OCI-LY3 (cell line): ENCODE results near the gene AUTS2.

Source experiments
- H2AFZ ChIP-seq: fragments of 200-600, 300-600 bp; shearing (Covaris generic); 2 replicates; pipeline ENCODE4 v1.6.0; 2014; ENCODE audit warnings: antibody characterized with exemption, low read depth, low read length
- H3K27ac ChIP-seq: fragments of 200-600, 300-600 bp; sonication (generic); 2 replicates; pipeline ENCODE4 v1.5.1; 2014; ENCODE audit warnings: mild to moderate bottlenecking, low read length, moderate library complexity, mixed read lengths
- H3K27me3 ChIP-seq: fragments of 200-600, 300-600 bp; sonication (generic); 2 replicates; pipeline ENCODE4 v1.6.1; 2014; ENCODE audit warnings: low read depth, low read length, mixed read lengths
- H3K36me3 ChIP-seq: fragments of 200-600, 300-600 bp; sonication (generic); replicated peaks from 2 replicates; pipeline ENCODE3; 2014; ENCODE audit warnings: low read depth, low read length, mixed read lengths
- H3K4me1 ChIP-seq: fragments of 300-600, 200-600 bp; sonication (generic); 2 replicates; pipeline ENCODE4 v1.6.1; 2014; ENCODE audit warnings: low read length, mixed read lengths
- H3K4me2 ChIP-seq: fragments of 200-600, 300-600 bp; sonication (generic); 2 replicates; pipeline ENCODE4 v1.6.1; 2014; ENCODE audit warnings: low read length, mixed read lengths
- H3K4me3 ChIP-seq: fragments of 300-600, 200-600 bp; sonication (generic); 2 replicates; pipeline ENCODE4 v1.5.1; 2014; ENCODE audit warnings: antibody characterized with exemption, mild to moderate bottlenecking, low read length, moderate library complexity
- H3K79me2 ChIP-seq: fragments of 300-600, 200-600 bp; shearing (Covaris generic); 2 replicates; pipeline ENCODE4 v1.6.1; 2014; ENCODE audit warnings: mild to moderate bottlenecking, low read length, mixed read lengths
- H3K9ac ChIP-seq: fragments of 300-600, 200-600 bp; shearing (Covaris generic); 2 replicates; pipeline ENCODE4 v1.6.0; 2014; ENCODE audit warnings: mild to moderate bottlenecking, low read length, moderate library complexity
- H3K9me3 ChIP-seq: fragments of 200-600, 300-600 bp; shearing (Covaris generic); 2 replicates; pipeline ENCODE4 v1.6.1; 2014; ENCODE audit warnings: low read length, mixed read lengths; ENCODE audit not compliant: insufficient read depth
- H4K20me1 ChIP-seq: fragments of 200-600, 300-600 bp; sonication (generic); 2 replicates; pipeline ENCODE4 v1.6.1; 2016; ENCODE audit warnings: low read length, mixed read lengths; ENCODE audit not compliant: insufficient read depth
- CTCF ChIP-seq: fragments of 200-600, 300-600 bp; sonication (generic); IDR thresholded peaks from 2 replicates; pipeline ENCODE4 v1.5.1; 2014; ENCODE audit warnings: antibody characterized with exemption, low read length, low read depth
- EZH2phosphoT487 ChIP-seq: fragments of 200-600 bp; shearing (Covaris generic); IDR thresholded peaks from 2 replicates; pipeline ENCODE4 v1.6.1; 2018; ENCODE audit warnings: antibody characterized with exemption, mixed run types, low read depth

AUTS2 gene

DNA sequence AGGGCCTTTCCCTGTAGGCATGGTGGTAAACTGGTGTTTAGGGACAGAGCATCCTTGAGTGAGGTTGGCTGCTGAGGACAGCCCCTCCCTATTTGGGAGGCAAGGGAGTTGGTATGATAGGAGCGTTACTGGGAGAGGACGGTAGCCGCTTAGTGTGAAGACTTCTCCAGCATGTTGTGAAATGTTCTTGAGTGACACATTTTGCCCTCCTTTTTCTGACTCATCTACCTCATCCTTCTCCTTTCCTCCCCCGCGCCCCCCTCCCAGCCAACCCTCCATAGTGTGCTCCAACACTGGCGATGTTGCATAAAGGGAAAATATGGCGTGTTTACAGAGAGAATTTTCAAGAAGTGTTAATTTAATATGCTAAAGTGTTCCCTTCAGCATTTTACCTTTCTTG, 888.7 kb downstream of the AUTS2 start:
- Histone ChIP-seq H4K20me1 (no peaks in the 10 kb centered on the region), H3K27ac (no peak overlapping the region), H3K4me2 (no peak overlapping the region), H3K36me3 (no peaks in the 10 kb centered on the region), H2AFZ (no peak overlapping the region), H3K9me3 (no peaks in the 10 kb centered on the region), H3K4me1 (no peaks in the 10 kb centered on the region), H3K27me3 (no peaks in the 10 kb centered on the region), H3K79me2 (no peaks in the 10 kb centered on the region), H3K4me3 (no peak overlapping the region), H3K9ac (no peak overlapping the region)
- no peak for TF ChIP-seq CTCF

DNA sequence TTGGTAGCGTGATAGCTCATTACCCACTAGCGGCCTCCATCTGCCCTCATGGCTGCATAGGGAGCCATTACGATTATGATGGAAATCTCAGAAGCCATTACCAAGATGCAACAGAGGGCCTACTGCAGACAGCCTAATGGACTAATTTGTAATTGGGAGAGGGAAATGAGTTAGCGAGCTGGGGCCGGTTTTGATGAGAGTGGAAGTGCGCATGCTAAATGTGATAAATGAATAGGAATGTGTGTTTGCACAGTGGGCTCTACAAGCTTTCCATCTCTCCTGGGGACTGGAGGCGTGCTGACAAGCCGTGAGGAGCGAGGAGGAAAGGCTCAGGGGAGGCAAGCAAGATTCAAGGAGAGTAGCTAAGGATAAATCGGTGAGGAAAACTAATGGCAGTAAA, 889.2 kb downstream of the AUTS2 start:
- Histone ChIP-seq H2AFZ (no peak overlapping the region), H3K4me2 (no peak overlapping the region), H3K27me3 (no peaks in the 10 kb centered on the region), H3K9me3 (no peaks in the 10 kb centered on the region), H3K4me3 (no peak overlapping the region), H3K27ac (no peak overlapping the region), H3K4me1 (no peaks in the 10 kb centered on the region), H3K79me2 (no peaks in the 10 kb centered on the region), H3K9ac (no peak overlapping the region), H4K20me1 (no peaks in the 10 kb centered on the region), H3K36me3 (no peaks in the 10 kb centered on the region)
- TF ChIP-seq EZH2phosphoT487 (no peak), CTCF (no peak)

DNA sequence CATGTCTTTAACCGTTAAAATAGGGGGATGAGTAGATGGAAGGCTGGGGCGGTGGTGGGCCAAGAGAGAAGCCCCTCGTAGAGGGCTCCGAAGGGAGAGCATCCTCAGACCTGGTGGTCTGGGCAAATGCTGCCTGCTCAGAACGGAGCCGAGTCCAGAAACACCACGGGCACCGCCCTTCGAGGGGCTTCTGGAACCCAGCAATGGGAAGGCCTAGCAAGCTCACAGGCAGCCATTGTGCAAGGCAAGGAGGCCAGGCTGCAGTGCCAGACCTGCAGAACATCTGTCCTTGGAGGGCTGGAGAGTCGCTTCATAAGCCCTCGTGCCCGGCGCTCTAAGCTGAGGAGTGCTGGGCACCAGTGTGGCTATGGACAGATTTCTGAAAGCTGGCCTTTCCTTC, 889.6 kb downstream of the AUTS2 start:
- no peaks in the 10 kb centered on the region for H3K27me3 ChIP-seq
- no peak overlapping the region for H3K27ac ChIP-seq
- H3K4me3 ChIP-seq: no peak overlapping the region
- H3K4me2 ChIP-seq: no peak overlapping the region
- H3K36me3 ChIP-seq: no peaks in the 10 kb centered on the region
- H3K79me2 ChIP-seq: no peaks in the 10 kb centered on the region
- H3K9ac ChIP-seq: no peak overlapping the region
- TF ChIP-seq EZH2phosphoT487 (no peak), CTCF (no peak)
- H3K9me3 ChIP-seq: no peaks in the 10 kb centered on the region
- H4K20me1 ChIP-seq: no peaks in the 10 kb centered on the region
- no peaks in the 10 kb centered on the region for H3K4me1 ChIP-seq
- no peak overlapping the region for H2AFZ ChIP-seq

DNA sequence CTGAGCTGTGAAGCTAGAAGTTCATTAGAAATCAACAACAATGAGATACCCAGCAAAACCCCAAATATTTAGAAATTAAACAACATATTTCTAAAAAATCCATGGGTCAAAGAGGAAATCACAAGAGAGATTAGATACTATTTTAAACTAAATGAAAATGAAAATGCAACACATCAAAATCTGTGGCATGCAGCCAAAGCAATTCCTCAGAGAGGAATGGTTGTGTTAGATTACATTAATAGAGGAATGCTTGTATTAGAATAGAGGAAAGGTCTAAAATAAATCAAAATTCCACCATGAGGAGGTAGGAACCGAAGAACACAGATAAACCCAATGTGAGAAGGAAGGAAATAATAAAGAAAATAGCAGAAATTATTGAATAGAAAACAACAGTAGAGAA, 891.5 kb downstream of the AUTS2 start:
- Histone ChIP-seq H3K9ac (no peak overlapping the region), H3K4me2 (no peak overlapping the region), H3K79me2 (no peaks in the 10 kb centered on the region), H3K36me3 (no peaks in the 10 kb centered on the region), H3K27ac (no peak overlapping the region), H3K27me3 (no peaks in the 10 kb centered on the region), H4K20me1 (no peaks in the 10 kb centered on the region), H3K9me3 (no peaks in the 10 kb centered on the region), H2AFZ (no peak overlapping the region), H3K4me3 (no peak overlapping the region), H3K4me1 (no peaks in the 10 kb centered on the region)
- TF ChIP-seq CTCF (no peak), EZH2phosphoT487 (no peak)
